Measurements from ENCODE around the gene SLC9A9. TPM values are rescaled to one million over a fixed set of nuclear protein-coding genes. Genes with fewer than 3 reads are reported as not detected.

The SLC9A9 gene
- total and polyA plus RNA-seq, 9 of the 15 experiments (the other 6 are each of a cell fraction or from before 2014, with no cell fraction given), result 0.03 to 0.13 TPM; not detected in 7

DNA sequence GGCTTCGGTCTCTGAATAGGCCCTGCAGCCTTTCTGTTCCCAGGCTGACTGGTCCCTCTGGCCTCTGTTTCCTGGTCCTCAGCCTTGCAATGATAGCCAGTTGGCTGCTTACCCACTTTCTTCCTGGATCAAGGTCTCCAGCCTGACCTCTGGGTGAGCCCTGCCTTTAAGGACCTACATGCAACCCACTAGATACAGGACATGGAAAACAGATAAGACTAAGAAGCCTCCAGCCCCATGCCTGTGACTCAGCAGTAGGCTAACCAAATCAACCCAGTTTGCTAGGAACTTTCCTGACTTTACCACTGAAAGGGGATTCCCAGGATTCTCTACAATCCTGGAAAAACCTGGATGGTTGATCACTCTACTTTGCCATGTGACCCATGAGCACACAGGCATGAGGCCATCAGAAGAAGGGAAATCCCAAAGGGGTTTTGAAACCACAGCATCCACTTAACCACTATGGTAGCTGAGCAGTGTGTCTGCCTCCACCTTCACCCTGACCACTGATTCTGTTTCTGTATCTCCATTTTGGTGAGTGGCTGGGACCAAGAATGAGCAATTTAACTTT, 540.6 kb downstream of the SLC9A9 start (continued):
- TF ChIP-seq, protein P1, sequence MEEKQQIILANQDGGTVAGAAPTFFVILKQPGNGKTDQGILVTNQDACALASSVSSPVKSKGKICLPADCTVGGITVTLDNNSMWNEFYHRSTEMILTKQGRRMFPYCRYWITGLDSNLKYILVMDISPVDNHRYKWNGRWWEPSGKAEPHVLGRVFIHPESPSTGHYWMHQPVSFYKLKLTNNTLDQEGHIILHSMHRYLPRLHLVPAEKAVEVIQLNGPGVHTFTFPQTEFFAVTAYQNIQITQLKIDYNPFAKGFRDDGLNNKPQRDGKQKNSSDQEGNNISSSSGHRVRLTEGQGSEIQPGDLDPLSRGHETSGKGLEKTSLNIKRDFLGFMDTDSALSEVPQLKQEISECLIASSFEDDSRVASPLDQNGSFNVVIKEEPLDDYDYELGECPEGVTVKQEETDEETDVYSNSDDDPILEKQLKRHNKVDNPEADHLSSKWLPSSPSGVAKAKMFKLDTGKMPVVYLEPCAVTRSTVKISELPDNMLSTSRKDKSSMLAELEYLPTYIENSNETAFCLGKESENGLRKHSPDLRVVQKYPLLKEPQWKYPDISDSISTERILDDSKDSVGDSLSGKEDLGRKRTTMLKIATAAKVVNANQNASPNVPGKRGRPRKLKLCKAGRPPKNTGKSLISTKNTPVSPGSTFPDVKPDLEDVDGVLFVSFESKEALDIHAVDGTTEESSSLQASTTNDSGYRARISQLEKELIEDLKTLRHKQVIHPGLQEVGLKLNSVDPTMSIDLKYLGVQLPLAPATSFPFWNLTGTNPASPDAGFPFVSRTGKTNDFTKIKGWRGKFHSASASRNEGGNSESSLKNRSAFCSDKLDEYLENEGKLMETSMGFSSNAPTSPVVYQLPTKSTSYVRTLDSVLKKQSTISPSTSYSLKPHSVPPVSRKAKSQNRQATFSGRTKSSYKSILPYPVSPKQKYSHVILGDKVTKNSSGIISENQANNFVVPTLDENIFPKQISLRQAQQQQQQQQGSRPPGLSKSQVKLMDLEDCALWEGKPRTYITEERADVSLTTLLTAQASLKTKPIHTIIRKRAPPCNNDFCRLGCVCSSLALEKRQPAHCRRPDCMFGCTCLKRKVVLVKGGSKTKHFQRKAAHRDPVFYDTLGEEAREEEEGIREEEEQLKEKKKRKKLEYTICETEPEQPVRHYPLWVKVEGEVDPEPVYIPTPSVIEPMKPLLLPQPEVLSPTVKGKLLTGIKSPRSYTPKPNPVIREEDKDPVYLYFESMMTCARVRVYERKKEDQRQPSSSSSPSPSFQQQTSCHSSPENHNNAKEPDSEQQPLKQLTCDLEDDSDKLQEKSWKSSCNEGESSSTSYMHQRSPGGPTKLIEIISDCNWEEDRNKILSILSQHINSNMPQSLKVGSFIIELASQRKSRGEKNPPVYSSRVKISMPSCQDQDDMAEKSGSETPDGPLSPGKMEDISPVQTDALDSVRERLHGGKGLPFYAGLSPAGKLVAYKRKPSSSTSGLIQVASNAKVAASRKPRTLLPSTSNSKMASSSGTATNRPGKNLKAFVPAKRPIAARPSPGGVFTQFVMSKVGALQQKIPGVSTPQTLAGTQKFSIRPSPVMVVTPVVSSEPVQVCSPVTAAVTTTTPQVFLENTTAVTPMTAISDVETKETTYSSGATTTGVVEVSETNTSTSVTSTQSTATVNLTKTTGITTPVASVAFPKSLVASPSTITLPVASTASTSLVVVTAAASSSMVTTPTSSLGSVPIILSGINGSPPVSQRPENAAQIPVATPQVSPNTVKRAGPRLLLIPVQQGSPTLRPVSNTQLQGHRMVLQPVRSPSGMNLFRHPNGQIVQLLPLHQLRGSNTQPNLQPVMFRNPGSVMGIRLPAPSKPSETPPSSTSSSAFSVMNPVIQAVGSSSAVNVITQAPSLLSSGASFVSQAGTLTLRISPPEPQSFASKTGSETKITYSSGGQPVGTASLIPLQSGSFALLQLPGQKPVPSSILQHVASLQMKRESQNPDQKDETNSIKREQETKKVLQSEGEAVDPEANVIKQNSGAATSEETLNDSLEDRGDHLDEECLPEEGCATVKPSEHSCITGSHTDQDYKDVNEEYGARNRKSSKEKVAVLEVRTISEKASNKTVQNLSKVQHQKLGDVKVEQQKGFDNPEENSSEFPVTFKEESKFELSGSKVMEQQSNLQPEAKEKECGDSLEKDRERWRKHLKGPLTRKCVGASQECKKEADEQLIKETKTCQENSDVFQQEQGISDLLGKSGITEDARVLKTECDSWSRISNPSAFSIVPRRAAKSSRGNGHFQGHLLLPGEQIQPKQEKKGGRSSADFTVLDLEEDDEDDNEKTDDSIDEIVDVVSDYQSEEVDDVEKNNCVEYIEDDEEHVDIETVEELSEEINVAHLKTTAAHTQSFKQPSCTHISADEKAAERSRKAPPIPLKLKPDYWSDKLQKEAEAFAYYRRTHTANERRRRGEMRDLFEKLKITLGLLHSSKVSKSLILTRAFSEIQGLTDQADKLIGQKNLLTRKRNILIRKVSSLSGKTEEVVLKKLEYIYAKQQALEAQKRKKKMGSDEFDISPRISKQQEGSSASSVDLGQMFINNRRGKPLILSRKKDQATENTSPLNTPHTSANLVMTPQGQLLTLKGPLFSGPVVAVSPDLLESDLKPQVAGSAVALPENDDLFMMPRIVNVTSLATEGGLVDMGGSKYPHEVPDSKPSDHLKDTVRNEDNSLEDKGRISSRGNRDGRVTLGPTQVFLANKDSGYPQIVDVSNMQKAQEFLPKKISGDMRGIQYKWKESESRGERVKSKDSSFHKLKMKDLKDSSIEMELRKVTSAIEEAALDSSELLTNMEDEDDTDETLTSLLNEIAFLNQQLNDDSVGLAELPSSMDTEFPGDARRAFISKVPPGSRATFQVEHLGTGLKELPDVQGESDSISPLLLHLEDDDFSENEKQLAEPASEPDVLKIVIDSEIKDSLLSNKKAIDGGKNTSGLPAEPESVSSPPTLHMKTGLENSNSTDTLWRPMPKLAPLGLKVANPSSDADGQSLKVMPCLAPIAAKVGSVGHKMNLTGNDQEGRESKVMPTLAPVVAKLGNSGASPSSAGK (IDR thresholded peaks at IDR 0.05), result peak; percentile 34; the same call in 1 of the 2 replicates
- TF ChIP-seq TAF15 (IDR thresholded peaks at IDR 0.05; ENCODE audit: low read depth, low read length), result no peak
- TF ChIP-seq HLTF (IDR thresholded peaks at IDR 0.05), result no peak
- TF ChIP-seq ZNF253 (CRISPR knock-in tag; conservative IDR thresholded peaks at IDR 0.05), result no peak
- TF ChIP-seq MTA1 (IDR thresholded peaks at IDR 0.05; ENCODE audit: borderline replicate concordance), result peak; percentile 74; the same call in 1 of the 2 replicates
- TF ChIP-seq ESRRB (CRISPR knock-in tag; IDR thresholded peaks at IDR 0.05; ENCODE audit: borderline replicate concordance), result no peak
- peak; percentile 47; the same call in 1 of the 2 replicates for TF ChIP-seq SMAD3 (CRISPR knock-in tag; conservative IDR thresholded peaks at IDR 0.05)
- no peak for TF ChIP-seq SNRNP70 (optimal IDR thresholded peaks at IDR 0.05; ENCODE audit: low read depth, low read length)
- TF ChIP-seq, protein P2, sequence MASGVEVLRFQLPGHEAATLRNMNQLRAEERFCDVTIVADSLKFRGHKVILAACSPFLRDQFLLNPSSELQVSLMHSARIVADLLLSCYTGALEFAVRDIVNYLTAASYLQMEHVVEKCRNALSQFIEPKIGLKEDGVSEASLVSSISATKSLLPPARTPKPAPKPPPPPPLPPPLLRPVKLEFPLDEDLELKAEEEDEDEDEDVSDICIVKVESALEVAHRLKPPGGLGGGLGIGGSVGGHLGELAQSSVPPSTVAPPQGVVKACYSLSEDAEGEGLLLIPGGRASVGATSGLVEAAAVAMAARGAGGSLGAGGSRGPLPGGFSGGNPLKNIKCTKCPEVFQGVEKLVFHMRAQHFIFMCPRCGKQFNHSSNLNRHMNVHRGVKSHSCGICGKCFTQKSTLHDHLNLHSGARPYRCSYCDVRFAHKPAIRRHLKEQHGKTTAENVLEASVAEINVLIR (CRISPR knock-in tag; IDR thresholded peaks at IDR 0.05), result peak; percentile 27; the same call in 1 of the 2 replicates
- TF ChIP-seq, protein P3, sequence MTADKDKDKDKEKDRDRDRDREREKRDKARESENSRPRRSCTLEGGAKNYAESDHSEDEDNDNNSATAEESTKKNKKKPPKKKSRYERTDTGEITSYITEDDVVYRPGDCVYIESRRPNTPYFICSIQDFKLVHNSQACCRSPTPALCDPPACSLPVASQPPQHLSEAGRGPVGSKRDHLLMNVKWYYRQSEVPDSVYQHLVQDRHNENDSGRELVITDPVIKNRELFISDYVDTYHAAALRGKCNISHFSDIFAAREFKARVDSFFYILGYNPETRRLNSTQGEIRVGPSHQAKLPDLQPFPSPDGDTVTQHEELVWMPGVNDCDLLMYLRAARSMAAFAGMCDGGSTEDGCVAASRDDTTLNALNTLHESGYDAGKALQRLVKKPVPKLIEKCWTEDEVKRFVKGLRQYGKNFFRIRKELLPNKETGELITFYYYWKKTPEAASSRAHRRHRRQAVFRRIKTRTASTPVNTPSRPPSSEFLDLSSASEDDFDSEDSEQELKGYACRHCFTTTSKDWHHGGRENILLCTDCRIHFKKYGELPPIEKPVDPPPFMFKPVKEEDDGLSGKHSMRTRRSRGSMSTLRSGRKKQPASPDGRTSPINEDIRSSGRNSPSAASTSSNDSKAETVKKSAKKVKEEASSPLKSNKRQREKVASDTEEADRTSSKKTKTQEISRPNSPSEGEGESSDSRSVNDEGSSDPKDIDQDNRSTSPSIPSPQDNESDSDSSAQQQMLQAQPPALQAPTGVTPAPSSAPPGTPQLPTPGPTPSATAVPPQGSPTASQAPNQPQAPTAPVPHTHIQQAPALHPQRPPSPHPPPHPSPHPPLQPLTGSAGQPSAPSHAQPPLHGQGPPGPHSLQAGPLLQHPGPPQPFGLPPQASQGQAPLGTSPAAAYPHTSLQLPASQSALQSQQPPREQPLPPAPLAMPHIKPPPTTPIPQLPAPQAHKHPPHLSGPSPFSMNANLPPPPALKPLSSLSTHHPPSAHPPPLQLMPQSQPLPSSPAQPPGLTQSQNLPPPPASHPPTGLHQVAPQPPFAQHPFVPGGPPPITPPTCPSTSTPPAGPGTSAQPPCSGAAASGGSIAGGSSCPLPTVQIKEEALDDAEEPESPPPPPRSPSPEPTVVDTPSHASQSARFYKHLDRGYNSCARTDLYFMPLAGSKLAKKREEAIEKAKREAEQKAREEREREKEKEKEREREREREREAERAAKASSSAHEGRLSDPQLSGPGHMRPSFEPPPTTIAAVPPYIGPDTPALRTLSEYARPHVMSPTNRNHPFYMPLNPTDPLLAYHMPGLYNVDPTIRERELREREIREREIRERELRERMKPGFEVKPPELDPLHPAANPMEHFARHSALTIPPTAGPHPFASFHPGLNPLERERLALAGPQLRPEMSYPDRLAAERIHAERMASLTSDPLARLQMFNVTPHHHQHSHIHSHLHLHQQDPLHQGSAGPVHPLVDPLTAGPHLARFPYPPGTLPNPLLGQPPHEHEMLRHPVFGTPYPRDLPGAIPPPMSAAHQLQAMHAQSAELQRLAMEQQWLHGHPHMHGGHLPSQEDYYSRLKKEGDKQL (CRISPR knock-in tag; IDR thresholded peaks at IDR 0.05; ENCODE audit: borderline replicate concordance), result no peak
